Measurements from ENCODE around the gene MAGI1.

MAGI1 gene

DNA sequence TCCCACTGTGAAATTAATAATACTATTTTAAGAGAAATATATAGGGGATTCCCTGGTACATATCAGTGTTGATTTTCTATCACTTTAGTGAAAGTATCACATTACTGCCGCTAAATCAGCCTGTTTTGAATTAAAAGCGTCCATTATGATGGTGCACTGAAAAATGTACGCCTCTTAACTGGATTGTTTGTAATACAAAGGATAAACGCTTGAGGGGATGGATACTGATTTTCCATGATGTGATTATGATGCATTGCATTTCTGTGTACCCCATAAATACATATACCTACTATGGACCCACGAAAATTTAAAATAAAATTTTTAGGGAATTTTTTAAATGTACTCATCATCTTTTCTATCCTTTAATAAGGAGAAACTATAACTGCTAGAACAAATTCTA is 478.6 kb downstream of the MAGI1 start:
- no peak overlapping the region for H3K4me3 ChIP-seq (replicated peaks; ENCODE audit: insufficient read depth, low read length)
- H3K27ac ChIP-seq (replicated peaks) = no peak overlapping the region
- H3K27me3 ChIP-seq (ENCODE audit: insufficient read depth, poor library complexity, severe bottlenecking) = no peaks in the 10 kb centered on the region
- DNase-seq (ENCODE audit: low read depth in 1 of 2, low spot score in 1 of 2) = no peak
- TF ChIP-seq, protein P1, sequence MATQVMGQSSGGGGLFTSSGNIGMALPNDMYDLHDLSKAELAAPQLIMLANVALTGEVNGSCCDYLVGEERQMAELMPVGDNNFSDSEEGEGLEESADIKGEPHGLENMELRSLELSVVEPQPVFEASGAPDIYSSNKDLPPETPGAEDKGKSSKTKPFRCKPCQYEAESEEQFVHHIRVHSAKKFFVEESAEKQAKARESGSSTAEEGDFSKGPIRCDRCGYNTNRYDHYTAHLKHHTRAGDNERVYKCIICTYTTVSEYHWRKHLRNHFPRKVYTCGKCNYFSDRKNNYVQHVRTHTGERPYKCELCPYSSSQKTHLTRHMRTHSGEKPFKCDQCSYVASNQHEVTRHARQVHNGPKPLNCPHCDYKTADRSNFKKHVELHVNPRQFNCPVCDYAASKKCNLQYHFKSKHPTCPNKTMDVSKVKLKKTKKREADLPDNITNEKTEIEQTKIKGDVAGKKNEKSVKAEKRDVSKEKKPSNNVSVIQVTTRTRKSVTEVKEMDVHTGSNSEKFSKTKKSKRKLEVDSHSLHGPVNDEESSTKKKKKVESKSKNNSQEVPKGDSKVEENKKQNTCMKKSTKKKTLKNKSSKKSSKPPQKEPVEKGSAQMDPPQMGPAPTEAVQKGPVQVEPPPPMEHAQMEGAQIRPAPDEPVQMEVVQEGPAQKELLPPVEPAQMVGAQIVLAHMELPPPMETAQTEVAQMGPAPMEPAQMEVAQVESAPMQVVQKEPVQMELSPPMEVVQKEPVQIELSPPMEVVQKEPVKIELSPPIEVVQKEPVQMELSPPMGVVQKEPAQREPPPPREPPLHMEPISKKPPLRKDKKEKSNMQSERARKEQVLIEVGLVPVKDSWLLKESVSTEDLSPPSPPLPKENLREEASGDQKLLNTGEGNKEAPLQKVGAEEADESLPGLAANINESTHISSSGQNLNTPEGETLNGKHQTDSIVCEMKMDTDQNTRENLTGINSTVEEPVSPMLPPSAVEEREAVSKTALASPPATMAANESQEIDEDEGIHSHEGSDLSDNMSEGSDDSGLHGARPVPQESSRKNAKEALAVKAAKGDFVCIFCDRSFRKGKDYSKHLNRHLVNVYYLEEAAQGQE (IDR thresholded peaks at IDR 0.05; ENCODE audit: insufficient replicate concordance, low read depth) = no peak
- TF ChIP-seq GABPA (IDR thresholded peaks at IDR 0.05; ENCODE audit: low read depth) (no peak), POLR2AphosphoS5 (IDR thresholded peaks at IDR 0.05; ENCODE audit: low read depth) (no peak), CTCF (IDR thresholded peaks at IDR 0.05; ENCODE audit: insufficient read depth, low read length) (no peak), SPI1 (IDR thresholded peaks at IDR 0.05; ENCODE audit: borderline replicate concordance, low read depth) (no peak)

DNA sequence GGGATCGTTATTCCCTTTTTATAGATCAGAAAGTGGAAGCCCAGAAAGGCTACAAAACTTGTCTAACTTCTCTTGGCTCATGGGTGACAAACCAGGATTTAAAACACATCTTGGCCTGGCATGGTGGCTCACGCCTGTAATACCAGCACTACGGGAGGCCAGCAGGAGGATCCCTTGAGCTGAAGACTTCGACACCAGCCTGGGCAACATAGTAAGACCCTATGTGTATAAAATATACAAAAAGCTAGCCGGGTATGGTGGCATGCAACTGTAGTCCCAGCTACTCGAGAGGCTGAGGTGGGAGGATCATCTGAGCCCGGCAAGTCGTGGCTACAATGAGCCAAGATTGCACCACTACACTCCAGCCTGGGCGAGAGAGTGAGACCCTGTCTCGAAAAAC is 479.1 kb downstream of the MAGI1 start:
- no peak for DNase-seq (ENCODE audit: low read depth in 1 of 2, low spot score in 1 of 2)
- no peak overlapping the region for H3K27ac ChIP-seq (replicated peaks)
- no peak overlapping the region for H3K4me3 ChIP-seq (replicated peaks; ENCODE audit: insufficient read depth, low read length)
- no peaks in the 10 kb centered on the region for H3K27me3 ChIP-seq (ENCODE audit: insufficient read depth, poor library complexity, severe bottlenecking)
- TF ChIP-seq POLR2AphosphoS5 (IDR thresholded peaks at IDR 0.05; ENCODE audit: low read depth) (no peak), SPI1 (IDR thresholded peaks at IDR 0.05; ENCODE audit: borderline replicate concordance, low read depth) (no peak), GABPA (IDR thresholded peaks at IDR 0.05; ENCODE audit: low read depth) (no peak), CTCF (IDR thresholded peaks at IDR 0.05; ENCODE audit: insufficient read depth, low read length) (no peak)
- TF ChIP-seq, protein P1 (IDR thresholded peaks at IDR 0.05; ENCODE audit: insufficient replicate concordance, low read depth) = no peak

DNA sequence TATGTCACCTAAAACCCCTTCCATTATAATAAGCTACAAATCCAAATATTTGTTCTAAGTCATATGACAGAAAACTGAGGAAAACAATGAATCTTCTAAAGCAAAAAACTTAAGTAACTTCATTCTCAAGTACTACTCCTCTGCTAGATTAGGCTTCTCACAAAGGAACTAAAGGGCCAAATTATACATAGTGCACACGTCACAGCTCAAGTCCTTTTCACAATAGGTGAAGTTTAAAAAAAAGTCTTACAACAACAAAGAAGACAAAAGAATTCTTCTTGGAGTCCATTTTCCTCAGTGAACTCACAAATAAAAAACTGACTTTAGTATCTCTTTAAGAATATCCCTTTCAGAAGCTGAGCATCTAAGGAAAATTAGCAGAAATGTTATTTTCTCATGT is 479.9 kb downstream of the MAGI1 start:
- no peak overlapping the region for H3K27ac ChIP-seq (replicated peaks)
- DNase-seq (ENCODE audit: low read depth in 1 of 2, low spot score in 1 of 2) = no peak
- H3K4me3 ChIP-seq (replicated peaks; ENCODE audit: insufficient read depth, low read length) = no peak overlapping the region
- TF ChIP-seq CTCF (IDR thresholded peaks at IDR 0.05; ENCODE audit: insufficient read depth, low read length) = no peak
- no peak for TF ChIP-seq POLR2AphosphoS5 (IDR thresholded peaks at IDR 0.05; ENCODE audit: low read depth)
- TF ChIP-seq SPI1 (IDR thresholded peaks at IDR 0.05; ENCODE audit: borderline replicate concordance, low read depth) = no peak
- TF ChIP-seq GABPA (IDR thresholded peaks at IDR 0.05; ENCODE audit: low read depth) = no peak
- TF ChIP-seq, protein P1 (IDR thresholded peaks at IDR 0.05; ENCODE audit: insufficient replicate concordance, low read depth) = no peak
- no peaks in the 10 kb centered on the region for H3K27me3 ChIP-seq (ENCODE audit: insufficient read depth, poor library complexity, severe bottlenecking)

All from HL-60 (cell line).